ENCODE measurements around the gene BACH2. TPM values are rescaled to one million over a fixed set of nuclear protein-coding genes. Genes with fewer than 3 reads are reported as not detected.

The BACH2 gene
- total RNA-seq, 4 donors from 2014 or later = 3.6 to 13.4 (median 7.5) TPM

GRCh38 chr6:90216072-90216977 is 80.3 kb downstream of the BACH2 start:
- TF ChIP-seq POLR2A (IDR thresholded peaks at IDR 0.05) = no peak
- no peak for TF ChIP-seq CTCF (IDR thresholded peaks at IDR 0.05 in 4 of 5, conservative IDR thresholded peaks at IDR 0.05 in 1 of 5)
- Histone ChIP-seq H3K9me3 (no peaks in the 10 kb centered on the region), H3K4me1 (peaks cover 46 to 73% of the 10 kb centered on the region in 2 donors), H3K4me3 (no peak overlapping the region), H3K27me3 (no peaks in the 10 kb centered on the region), H3K36me3 (no peaks in the 10 kb centered on the region), H3K27ac (peak overlapping the region; percentile 86 to 96 (median 93))
- DNase-seq = peak in 1 of 2 donors; percentile 36
- intact Hi-C loops (cut with DNase I; ENCODE audit: low total_unique reads) (loop anchor here (5.0 to 10.0 kb wide), 3 partner anchors 239 to 274 kb away; no protein-coding TSS in a partner anchor), in situ Hi-C loops (cut with MboI; ENCODE audit: low sequenced_read_pairs in 4 of 4) (no loop called here)
- no peak for ATAC-seq

DNA sequence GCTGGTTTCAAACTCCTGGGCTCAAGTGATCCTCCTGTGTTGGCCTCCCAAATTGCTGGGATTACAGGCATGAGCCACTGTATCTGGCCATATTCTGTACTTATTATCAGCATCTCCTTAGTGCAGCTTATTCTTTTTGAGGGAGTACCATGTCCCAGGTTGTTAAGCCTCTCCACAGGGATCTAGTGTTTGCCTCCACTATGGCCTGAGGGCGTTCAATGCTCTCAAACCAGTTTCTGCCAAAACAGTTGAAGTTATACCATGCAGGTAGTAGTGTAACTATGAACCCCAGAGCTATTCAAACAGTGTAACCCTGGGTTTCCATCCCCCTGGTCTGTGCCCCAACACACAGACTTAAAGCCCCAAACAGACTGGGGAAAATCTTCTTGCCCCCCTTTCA is 81.7 kb downstream of the BACH2 start:
- ATAC-seq (no peak), DNase-seq (no peak)
- Histone ChIP-seq H3K4me1 (peaks cover 50 to 73% of the 10 kb centered on the region in 2 donors), H3K4me3 (no peak overlapping the region), H3K27me3 (no peaks in the 10 kb centered on the region), H3K9me3 (no peaks in the 10 kb centered on the region), H3K36me3 (no peaks in the 10 kb centered on the region), H3K27ac (peak overlapping the region; percentile 56 to 96 (median 88))
- TF ChIP-seq CTCF (IDR thresholded peaks at IDR 0.05 in 4 of 5, conservative IDR thresholded peaks at IDR 0.05 in 1 of 5) = no peak
- no peak for TF ChIP-seq POLR2A (IDR thresholded peaks at IDR 0.05)
- intact Hi-C loops (cut with DNase I; ENCODE audit: low total_unique reads) = loop anchor here (5.0 to 10.0 kb wide), 3 partner anchors 238 to 273 kb away; no protein-coding TSS in a partner anchor
- in situ Hi-C loops (cut with MboI; ENCODE audit: low sequenced_read_pairs in 4 of 4) = no loop called here

DNA sequence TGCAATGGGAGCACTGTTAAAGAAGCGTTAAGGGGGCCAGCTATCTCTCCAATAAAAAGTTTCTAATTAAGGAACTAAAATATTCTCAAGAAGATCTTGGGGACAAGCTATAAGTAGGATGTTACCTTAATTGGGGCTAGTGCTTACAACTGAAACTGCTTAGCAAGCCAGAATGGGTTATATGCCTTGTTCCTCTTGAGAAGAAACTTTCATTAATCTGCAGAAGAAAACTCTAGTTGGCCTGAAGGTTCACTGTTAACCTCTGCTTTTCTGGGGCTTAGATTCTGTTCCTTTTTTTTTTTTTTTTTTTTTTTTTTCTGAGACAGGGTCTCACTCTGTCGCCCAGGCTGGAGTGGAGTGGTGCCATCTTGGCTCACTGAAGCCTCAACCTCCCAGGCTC is 82.2 kb downstream of the BACH2 start:
- TF ChIP-seq CTCF (IDR thresholded peaks at IDR 0.05 in 4 of 5, conservative IDR thresholded peaks at IDR 0.05 in 1 of 5) = no peak
- TF ChIP-seq POLR2A (IDR thresholded peaks at IDR 0.05) = no peak
- ATAC-seq (no peak), DNase-seq (no peak)
- H3K4me1 ChIP-seq = peaks cover 49 to 73% of the 10 kb centered on the region in 2 donors
- in situ Hi-C loops (cut with MboI; ENCODE audit: low sequenced_read_pairs in 4 of 4) = no loop called here
- no peak overlapping the region for H3K4me3 ChIP-seq
- H3K27me3 ChIP-seq = no peaks in the 10 kb centered on the region
- H3K9me3 ChIP-seq = no peaks in the 10 kb centered on the region
- intact Hi-C loops (cut with DNase I; ENCODE audit: low total_unique reads) = loop anchor here (10.0 kb wide), 1 partner anchor 260 kb away; no protein-coding TSS in a partner anchor
- peak overlapping the region; percentile 48 to 96 (median 56) for H3K27ac ChIP-seq
- H3K36me3 ChIP-seq = no peaks in the 10 kb centered on the region

DNA sequence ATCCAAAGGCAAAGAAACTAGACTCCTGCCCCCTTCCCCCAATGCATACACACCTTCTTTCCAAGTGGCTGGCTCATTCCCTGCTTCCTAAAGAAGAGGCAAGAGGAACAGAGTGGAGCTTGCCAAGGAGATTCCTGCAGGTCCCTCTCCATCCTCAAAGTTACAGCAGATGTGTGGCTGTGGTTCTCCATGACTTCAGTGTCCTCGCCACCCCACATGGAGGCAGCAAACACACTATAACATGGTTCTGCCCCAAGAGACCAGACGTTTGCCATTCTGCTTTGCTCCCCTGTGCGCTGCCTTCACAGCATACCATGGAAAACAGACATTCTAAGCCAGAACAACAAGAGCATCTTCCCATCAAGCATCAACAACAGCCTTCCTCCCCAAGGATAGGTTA is 84.4 kb downstream of the BACH2 start:
- intact Hi-C loops (cut with DNase I; ENCODE audit: low total_unique reads) = loop anchor here (10.0 kb wide), 1 partner anchor 263 kb away; no protein-coding TSS in a partner anchor
- TF ChIP-seq CTCF (IDR thresholded peaks at IDR 0.05 in 4 of 5, conservative IDR thresholded peaks at IDR 0.05 in 1 of 5) = no peak
- no peak for TF ChIP-seq POLR2A (IDR thresholded peaks at IDR 0.05)
- ATAC-seq (no peak), DNase-seq (no peak)
- Histone ChIP-seq H3K27me3 (no peaks in the 10 kb centered on the region), H3K36me3 (no peaks in the 10 kb centered on the region), H3K9me3 (no peaks in the 10 kb centered on the region), H3K27ac (no peak overlapping the region), H3K4me1 (peaks cover 40 to 58% of the 10 kb centered on the region in 2 donors), H3K4me3 (no peak overlapping the region)
- in situ Hi-C loops (cut with MboI; ENCODE audit: low sequenced_read_pairs in 4 of 4) = no loop called here
